H9 (cell line): ENCODE data around the gene CDKL1. TPM values are rescaled to one million over a fixed set of nuclear protein-coding genes. Genes with fewer than 3 reads are reported as not detected.

Experiments
- DNase-seq: peaks from one replicate; pipeline ENCODE4 v3.0.0-alpha.2; 2017
- H2AFZ ChIP-seq: one replicate; pipeline ENCODE4 v1.6.1; 2013; ENCODE audit warnings: mild to moderate bottlenecking, low read length, control low read depth, moderate library complexity
- H2AK5ac ChIP-seq: 2 replicates; pipeline ENCODE4 v1.6.1; 2013; ENCODE audit warnings: low read length, control low read depth, mixed read lengths; ENCODE audit not compliant: insufficient read length
- H2BK120ac ChIP-seq: one replicate; pipeline ENCODE4 v1.6.1; 2013; ENCODE audit warnings: low read depth, mild to moderate bottlenecking, low read length, control low read depth, inconsistent platforms; ENCODE audit not compliant: poor library complexity, severe bottlenecking
- H2BK12ac ChIP-seq: 2 replicates; pipeline ENCODE4 v1.6.1; 2013; ENCODE audit warnings: low read length, control low read depth, mixed read lengths, low read depth; ENCODE audit not compliant: insufficient read length
- H2BK15ac ChIP-seq: 2 replicates; pipeline ENCODE4 v1.6.1; 2013; ENCODE audit warnings: low read depth, low read length, control low read depth
- H2BK20ac ChIP-seq: one replicate; pipeline ENCODE4 v1.6.1; 2013; ENCODE audit warnings: low read depth, mild to moderate bottlenecking, low read length, control low read depth, inconsistent platforms; ENCODE audit not compliant: poor library complexity, severe bottlenecking
- H2BK5ac ChIP-seq: 2 replicates; pipeline ENCODE4 v1.6.1; 2013; ENCODE audit warnings: low read length, control low read depth, mixed read lengths; ENCODE audit not compliant: insufficient read length
- H3K14ac ChIP-seq: 2 replicates; pipeline ENCODE4 v1.6.1; 2013; ENCODE audit warnings: low read length, control low read depth; ENCODE audit not compliant: insufficient read depth
- H3K18ac ChIP-seq: 2 replicates; pipeline ENCODE4 v1.6.1; 2013; ENCODE audit warnings: low read depth, mild to moderate bottlenecking, mixed read lengths, low read length, control low read depth; ENCODE audit not compliant: insufficient read length
- H3K23ac ChIP-seq: 2 replicates; pipeline ENCODE4 v1.6.1; 2013; ENCODE audit warnings: low read length, control low read depth, mixed read lengths, low read depth; ENCODE audit not compliant: insufficient read length
- H3K23me2 ChIP-seq: 2 replicates; pipeline ENCODE4 v1.6.1; 2013; ENCODE audit warnings: low read depth, mild to moderate bottlenecking, mixed read lengths, low read length, control low read depth; ENCODE audit not compliant: insufficient read length, poor library complexity, severe bottlenecking
- H3K27ac ChIP-seq: 2 replicates; pipeline ENCODE4 v1.5.1; 2013; ENCODE audit warnings: low read length, control low read depth, mixed read lengths, low read depth; ENCODE audit not compliant: insufficient read length
- H3K27me3 ChIP-seq: 2 replicates; pipeline ENCODE4 v1.6.1; 2013; ENCODE audit warnings: low read length, control low read depth, inconsistent platforms; ENCODE audit not compliant: insufficient read depth
- H3K4ac ChIP-seq: 2 replicates; pipeline ENCODE4 v1.6.1; 2013; ENCODE audit warnings: low read depth, mild to moderate bottlenecking, control low read depth, inconsistent platforms, low read length, moderate library complexity
- H3K4me1 ChIP-seq: 2 replicates; pipeline ENCODE4 v1.6.1; 2013; ENCODE audit warnings: low read length, control low read depth, inconsistent platforms; ENCODE audit not compliant: insufficient read depth
- H3K4me2 ChIP-seq: 2 replicates; pipeline ENCODE4 v1.6.1; 2013; ENCODE audit warnings: low read length, control low read depth, mixed read lengths; ENCODE audit not compliant: insufficient read length, insufficient read depth
- H3K56ac ChIP-seq: 2 replicates; pipeline ENCODE4 v1.6.1; 2013; ENCODE audit warnings: low read depth, mild to moderate bottlenecking, mixed read lengths, low read length, control low read depth; ENCODE audit not compliant: insufficient read length
- H3K79me1 ChIP-seq: 2 replicates; pipeline ENCODE4 v1.6.1; 2013; ENCODE audit warnings: low read depth, mild to moderate bottlenecking, moderate library complexity, low read length, control low read depth, inconsistent platforms; ENCODE audit not compliant: insufficient read depth, poor library complexity, severe bottlenecking
- H3K79me2 ChIP-seq: 2 replicates; pipeline ENCODE4 v1.6.1; 2013; ENCODE audit warnings: low read length, control low read depth, inconsistent platforms; ENCODE audit not compliant: insufficient read depth
- H3K9ac ChIP-seq: 2 replicates; pipeline ENCODE4 v1.6.1; 2013; ENCODE audit warnings: low read length, control low read depth, mixed read lengths; ENCODE audit not compliant: insufficient read length; ENCODE audit errors: extremely low read depth
- H3K9me3 ChIP-seq: one replicate; pipeline ENCODE4 v1.6.1; 2013; ENCODE audit warnings: low read depth, low read length, inconsistent platforms; ENCODE audit not compliant: control insufficient read depth
- H3T11ph ChIP-seq: one replicate; pipeline ENCODE4 v1.6.1; 2013; ENCODE audit warnings: mild to moderate bottlenecking, low read length, control low read depth, inconsistent platforms
- H4K20me1 ChIP-seq: one replicate; pipeline ENCODE4 v1.6.1; 2013; ENCODE audit not compliant: control insufficient read depth, insufficient read length, insufficient read depth
- H4K5ac ChIP-seq: 2 replicates; pipeline ENCODE4 v1.6.1; 2013; ENCODE audit warnings: low read depth, mild to moderate bottlenecking, mixed read lengths, low read length, control low read depth; ENCODE audit not compliant: insufficient read length
- H4K8ac ChIP-seq: replicated peaks from 2 replicates; pipeline ENCODE4 v1.6.1; 2013; ENCODE audit warnings: low read length, control low read depth, mixed read lengths, low read depth; ENCODE audit not compliant: insufficient read length
- H4K91ac ChIP-seq: 2 replicates; pipeline ENCODE4 v1.6.1; 2013; ENCODE audit warnings: low read depth, mild to moderate bottlenecking, moderate library complexity, mixed read lengths, low read length, control low read depth; ENCODE audit not compliant: insufficient read length
- H3K27ac Mint-ChIP-seq, 3 experiments: 2 replicates in 2 of 3; 3 replicates in 1 of 3; pipeline ENCODE4 v1.8.0; 2020 to 2021; ENCODE audit warnings: mixed read lengths in 3 of 3, mild to moderate bottlenecking in 1 of 3, moderate library complexity in 1 of 3
- H3K27me3 Mint-ChIP-seq: 2 replicates; pipeline ENCODE4 v1.8.0; 2021; ENCODE audit warnings: low read depth, mild to moderate bottlenecking, moderate library complexity, mixed read lengths
- H3K36me3 Mint-ChIP-seq, 3 experiments: 2 replicates in 2 of 3; 3 replicates in 1 of 3; pipeline ENCODE4 v1.8.0; 2020 to 2021; ENCODE audit warnings: low read depth in 3 of 3, mixed read lengths in 3 of 3; ENCODE audit not compliant: insufficient read depth in 1 of 3
- H3K4me1 Mint-ChIP-seq, 2 experiments: 2 replicates each; pipeline ENCODE4 v1.8.0; 2020; ENCODE audit warnings: mixed read lengths in 2 of 2
- H3K4me3 Mint-ChIP-seq, 2 experiments: 2 replicates in 1 of 2; 3 replicates in 1 of 2; pipeline ENCODE4 v1.8.0; 2020 to 2021; ENCODE audit warnings: mild to moderate bottlenecking in 2 of 2, mixed read lengths in 2 of 2, moderate library complexity in 1 of 2
- H3K9me3 Mint-ChIP-seq, 2 experiments: 2 replicates in 1 of 2; 3 replicates in 1 of 2; pipeline ENCODE4 v1.8.0; 2020; ENCODE audit warnings: mild to moderate bottlenecking in 2 of 2, mixed read lengths in 2 of 2, moderate library complexity in 1 of 2
- CTCF ChIP-seq: fragments of 200-600 bp; sonication (generic); conservative IDR thresholded peaks from 3 replicates; pipeline ENCODE4 v1.8.0; 2021; ENCODE audit warnings: antibody characterized with exemption, mild to moderate bottlenecking
- WGBS: extraction: QIAGEN DNeasy Blood & Tissue Kit; methylation state at CpG from one replicate; pipeline ENCODE4 v1.1.7; 2013; ENCODE audit warnings: missing lambda C conversion rate, low lambda C conversion rate, mixed read lengths; ENCODE audit not compliant: insufficient read length; ENCODE audit errors: extremely low coverage; 5-methylcytosine and 5-hydroxymethylcytosine counted together
- total RNA-seq: library from RNA; stranded (reverse); gene quantifications from 2 replicates; pipeline ENCODE4 v1.2.1, GENCODE V29; 2021

Gene CDKL1
- total RNA-seq, 1 experiment from 2014 or later, result 0.72 TPM

- Histone ChIP-seq H3K23me2 (no peaks in the 10 kb centered on the region), H2AK5ac (no peak overlapping the region), H2AFZ (no peak overlapping the region), H3K27ac (no peak overlapping the region), H3K56ac (no peak overlapping the region), H2BK5ac (no peak overlapping the region), H3K23ac (no peak overlapping the region), H2BK20ac (no peak overlapping the region), H3T11ph (no peak overlapping the region), H3K14ac (no peak overlapping the region), H3K9ac (no peak overlapping the region), H4K8ac (no peak overlapping the region), H2BK15ac (no peak overlapping the region), H3K4me1 (no peaks in the 10 kb centered on the region), H3K18ac (no peak overlapping the region), H3K4me2 (no peak overlapping the region), H4K91ac (no peak overlapping the region), H2BK120ac (no peak overlapping the region), H3K79me1 (no peaks in the 10 kb centered on the region), H3K4ac (no peak overlapping the region), H3K9me3 (no peaks in the 10 kb centered on the region), H2BK12ac (no peak overlapping the region), H4K5ac (no peak overlapping the region), H3K79me2 (no peaks in the 10 kb centered on the region), H3K27me3 (no peaks in the 10 kb centered on the region), H4K20me1 (no peaks in the 10 kb centered on the region)
- Mint-ChIP-seq H3K4me1 (no peaks in the 10 kb centered on the region), H3K27me3 (no peaks in the 10 kb centered on the region), H3K27ac (no peak overlapping the region; a peak in 2 of 7 replicates), H3K9me3 (no peaks in the 10 kb centered on the region; a peak in 1 of 5 replicates), H3K36me3 (no peaks in the 10 kb centered on the region), H3K4me3 (no peak overlapping the region)
- TF ChIP-seq CTCF, result no peak
- no peak for DNase-seq
- no CpG with 5 or more reads among the region's 4 CpGs for WGBS
Observed at GRCh38 chr14:50363714-50364111, 33.0 kb downstream of the CDKL1 start.
